ENCODE results near the gene DOCK9.

GRCh38 chr13:98766697-98767096 lies 211.2 kb downstream of the DOCK9 start:
- no peak for TF ChIP-seq CTCF (IDR thresholded peaks at IDR 0.05)
- TF ChIP-seq POLR2A (IDR thresholded peaks at IDR 0.05), result no peak
